HepG2 (cell line): ENCODE measurements around the gene PMM2. TPM values are rescaled to one million over a fixed set of nuclear protein-coding genes. Genes with fewer than 3 reads are reported as not detected.

Source experiments
- ASH2L ChIP-seq: fragments of 300-600, 200-600 bp; sonication (generic); IDR thresholded peaks from 2 replicates; pipeline ENCODE4 v1.7.0; 2017; ENCODE audit warnings: low read depth, mild to moderate bottlenecking, moderate library complexity, mixed read lengths, low read length; ENCODE audit not compliant: insufficient read length
- CHD4 ChIP-seq: fragments of 200-600 bp; sonication (generic); IDR thresholded peaks from 2 replicates; pipeline ENCODE4 v1.7.0; 2017; ENCODE audit warnings: mild to moderate bottlenecking, low read length, borderline replicate concordance
- GLI4 ChIP-seq: sonication (generic); formaldehyde crosslinking; IDR thresholded peaks from 2 replicates; pipeline ENCODE4 v1.5.1; 2020; ENCODE audit warnings: missing genetic modification reagents, mild to moderate bottlenecking, moderate library complexity, borderline replicate concordance
- HDAC6 ChIP-seq: fragments of 200-600 bp; sonication (generic); IDR thresholded peaks from 2 replicates; pipeline ENCODE4 v1.7.0; 2017; ENCODE audit warnings: mild to moderate bottlenecking, antibody characterized with exemption, low read length, low read depth
- HHEX ChIP-seq: IDR thresholded peaks from 2 replicates; pipeline ENCODE4 v1.6.1; 2016; ENCODE audit warnings: control low read depth
- MAFG ChIP-seq: sonication (generic); formaldehyde crosslinking; IDR thresholded peaks from 2 replicates; pipeline ENCODE4 v1.5.1; 2020; ENCODE audit warnings: mild to moderate bottlenecking, missing genetic modification reagents
- MAFK ChIP-seq, 2 experiments: IDR thresholded peaks in 1 of 2; conservative IDR thresholded peaks in 1 of 2; 2 replicates each; pipeline ENCODE4 v1.6.1; 2011; ENCODE audit warnings: improper control_type of control experiment in 2 of 2, low read length in 2 of 2
- MEF2D ChIP-seq: sonication (generic); formaldehyde crosslinking; IDR thresholded peaks from 2 replicates; pipeline ENCODE4 v1.5.1; 2020; ENCODE audit warnings: mild to moderate bottlenecking, missing genetic modification reagents
- NBN ChIP-seq: fragments of 450-650 bp; conservative IDR thresholded peaks from 2 replicates; pipeline ENCODE4 v1.6.1; 2017
- RAD21 ChIP-seq: fragments of 450-650 bp; formaldehyde crosslinking; IDR thresholded peaks from 2 replicates; pipeline ENCODE4 v1.5.0; 2020; ENCODE audit warnings: mild to moderate bottlenecking
- RBM39 ChIP-seq: fragments of 200-400 bp; formaldehyde crosslinking; IDR thresholded peaks from one replicate; pipeline ENCODE4 v1.6.1; 2018; ENCODE audit warnings: antibody characterized with exemption, mild to moderate bottlenecking, low read depth, low read length; ENCODE audit not compliant: poor library complexity, severe bottlenecking
- REPIN1 ChIP-seq: sonication (generic); formaldehyde crosslinking; IDR thresholded peaks from 2 replicates; pipeline ENCODE4 v1.8.0; 2022; ENCODE audit warnings: missing genetic modification reagents, low read depth, mild to moderate bottlenecking, borderline replicate concordance
- SMAD1 ChIP-seq: sonication (generic); formaldehyde crosslinking; IDR thresholded peaks from 2 replicates; pipeline ENCODE4 v1.4.0; 2020; ENCODE audit warnings: missing genetic modification reagents, low read depth, mild to moderate bottlenecking, borderline replicate concordance
- SMAD9 ChIP-seq: sonication (generic); formaldehyde crosslinking; IDR thresholded peaks from 2 replicates; pipeline ENCODE4 v1.5.1; 2020; ENCODE audit warnings: mild to moderate bottlenecking, missing genetic modification reagents
- WIZ ChIP-seq: sonication (generic); formaldehyde crosslinking; IDR thresholded peaks from 2 replicates; pipeline ENCODE4 v1.5.1; 2020; ENCODE audit warnings: mild to moderate bottlenecking, missing genetic modification reagents
- XBP1 ChIP-seq: sonication (generic); formaldehyde crosslinking; IDR thresholded peaks from 2 replicates; pipeline ENCODE4 v1.5.0; 2020; ENCODE audit warnings: missing genetic modification reagents
- ZBTB38 ChIP-seq: sonication (generic); formaldehyde crosslinking; IDR thresholded peaks from 2 replicates; pipeline ENCODE4 v1.5.1; 2020; ENCODE audit warnings: mild to moderate bottlenecking, missing genetic modification reagents
- ZC3H4 ChIP-seq: sonication (generic); formaldehyde crosslinking; IDR thresholded peaks from 2 replicates; pipeline ENCODE4 v1.4.0; 2020; ENCODE audit warnings: missing genetic modification reagents, borderline replicate concordance
- ZFP41 ChIP-seq: sonication (generic); formaldehyde crosslinking; IDR thresholded peaks from 2 replicates; pipeline ENCODE4 v1.4.0; 2020; ENCODE audit warnings: mild to moderate bottlenecking, missing genetic modification reagents, borderline replicate concordance
- ZFY ChIP-seq: sonication (generic); formaldehyde crosslinking; IDR thresholded peaks from 2 replicates; pipeline ENCODE4 v1.4.0; 2020; ENCODE audit warnings: missing genetic modification reagents
- ZNF225 ChIP-seq: sonication (generic); formaldehyde crosslinking; IDR thresholded peaks from 2 replicates; pipeline ENCODE4 v1.4.0; 2020; ENCODE audit warnings: mild to moderate bottlenecking, missing genetic modification reagents
- ZNF232 ChIP-seq: sonication (generic); formaldehyde crosslinking; IDR thresholded peaks from 2 replicates; pipeline ENCODE4 v1.4.0; 2020; ENCODE audit warnings: missing genetic modification reagents, borderline replicate concordance
- ZNF468 ChIP-seq: sonication (generic); formaldehyde crosslinking; IDR thresholded peaks from 2 replicates; pipeline ENCODE4 v1.8.0; 2022; ENCODE audit warnings: mild to moderate bottlenecking, moderate library complexity, missing genetic modification reagents
- ZNF567 ChIP-seq: sonication (generic); formaldehyde crosslinking; IDR thresholded peaks from 2 replicates; pipeline ENCODE4 v1.8.1; 2023; ENCODE audit warnings: mild to moderate bottlenecking, missing genetic modification reagents, borderline replicate concordance
- ZNF749 ChIP-seq: sonication (generic); formaldehyde crosslinking; IDR thresholded peaks from 2 replicates; pipeline ENCODE4 v1.8.0; 2022; ENCODE audit warnings: mild to moderate bottlenecking, missing genetic modification reagents, moderate library complexity, borderline replicate concordance
- polyA plus RNA-seq, 8 experiments: library from polyadenylated mRNA; depleted of rRNA in 3 of 8; stranded (reverse) in 7 of 8; unstranded in 1 of 8; fragments of >200 nt; fragmentation: Illumina TruSeq in 4 of 8; extraction: Trizol in 4 of 8; gene quantifications; 2 replicates each; pipeline versions ENCODE4 v1.2.1 to v1.2.3, GENCODE V29; 2011 to 2016; ENCODE audit warnings: low read depth in 4 of 8, missing spikeins in 1 of 8, mixed read lengths in 1 of 8; ENCODE audit not compliant: insufficient read depth in 1 of 8
- total RNA-seq, 5 experiments: library from RNA; depleted of rRNA; stranded (reverse); fragments of >200 nt; fragmentation: Illumina TruSeq; extraction: Trizol; gene quantifications; 2 replicates each; pipeline ENCODE4 v1.2.3, GENCODE V29; 2016; ENCODE audit warnings: low read depth in 1 of 5
- TF ChIP-seq, protein P1 (sequence below): sonication (generic); formaldehyde crosslinking; IDR thresholded peaks from 2 replicates; pipeline ENCODE4 v1.5.0; 2020; ENCODE audit warnings: missing genetic modification reagents, mild to moderate bottlenecking, borderline replicate concordance
- TF ChIP-seq, protein P2 (sequence below): sonication (generic); formaldehyde crosslinking; IDR thresholded peaks from 2 replicates; pipeline ENCODE4 v1.4.0; 2020; ENCODE audit warnings: low read depth, mild to moderate bottlenecking, missing genetic modification reagents
- TF ChIP-seq, protein P3 (sequence below): sonication (generic); formaldehyde crosslinking; IDR thresholded peaks from 2 replicates; pipeline ENCODE4 v1.5.1; 2020; ENCODE audit warnings: mild to moderate bottlenecking, missing genetic modification reagents, borderline replicate concordance
- TF ChIP-seq, protein P4 (sequence below): IDR thresholded peaks from 2 replicates; pipeline ENCODE4 v1.6.1; 2016

PMM2 gene
- total and polyA plus RNA-seq, 2 of the 13 experiments (the other 11 are each of a cell fraction or from before 2014, with no cell fraction given): 52.2 to 93.7 TPM

DNA sequence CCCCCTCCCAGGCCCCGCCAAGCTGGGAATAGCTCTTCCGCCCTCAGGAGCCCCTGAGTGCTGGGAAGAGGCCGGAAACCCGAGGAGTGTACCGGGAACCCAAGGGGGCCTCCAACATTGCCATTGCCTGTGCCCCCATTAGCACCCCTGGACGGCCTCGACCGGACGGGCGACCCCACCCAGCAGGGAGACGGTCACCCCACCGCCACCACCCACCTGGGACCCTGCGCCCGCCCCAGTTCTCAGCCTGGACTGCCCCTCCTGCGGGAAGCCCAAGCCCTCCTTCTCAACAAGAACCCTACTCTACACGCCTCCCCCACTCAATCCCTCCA, 69.2 kb downstream of the PMM2 start (continued):
- TF ChIP-seq ZFP41 (no peak), GLI4 (CRISPR knock-in tag) (no peak), SMAD1 (no peak), REPIN1 (CRISPR knock-in tag) (no peak), ZNF749 (CRISPR knock-in tag) (no peak), RAD21 (CRISPR knock-in tag) (no peak), HHEX (no peak), HDAC6 (no peak), ZFY (CRISPR knock-in tag) (no peak), ZNF232 (CRISPR knock-in tag) (no peak), NBN (no peak), ZC3H4 (CRISPR knock-in tag) (no peak), ZBTB38 (CRISPR knock-in tag) (no peak), MEF2D (CRISPR knock-in tag) (no peak), XBP1 (no peak), ZNF468 (CRISPR knock-in tag) (no peak), ZNF225 (CRISPR knock-in tag) (no peak), MAFK (conservative IDR thresholded peaks at IDR 0.05 in 1 of 2, IDR thresholded peaks at IDR 0.05 in 1 of 2; ENCODE audit: low read length in 2 of 2) (no peak), ZNF567 (no peak), SMAD9 (CRISPR knock-in tag) (no peak), ASH2L (peak; percentile 1), CHD4 (no peak), MAFG (no peak), WIZ (CRISPR knock-in tag) (0 out of 2 replicates have a peak, but pooled peaks have one; percentile 23), RBM39 (no peak)
- TF ChIP-seq, protein P1, sequence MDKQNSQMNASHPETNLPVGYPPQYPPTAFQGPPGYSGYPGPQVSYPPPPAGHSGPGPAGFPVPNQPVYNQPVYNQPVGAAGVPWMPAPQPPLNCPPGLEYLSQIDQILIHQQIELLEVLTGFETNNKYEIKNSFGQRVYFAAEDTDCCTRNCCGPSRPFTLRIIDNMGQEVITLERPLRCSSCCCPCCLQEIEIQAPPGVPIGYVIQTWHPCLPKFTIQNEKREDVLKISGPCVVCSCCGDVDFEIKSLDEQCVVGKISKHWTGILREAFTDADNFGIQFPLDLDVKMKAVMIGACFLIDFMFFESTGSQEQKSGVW (CRISPR knock-in tag): no peak
- TF ChIP-seq, protein P2, sequence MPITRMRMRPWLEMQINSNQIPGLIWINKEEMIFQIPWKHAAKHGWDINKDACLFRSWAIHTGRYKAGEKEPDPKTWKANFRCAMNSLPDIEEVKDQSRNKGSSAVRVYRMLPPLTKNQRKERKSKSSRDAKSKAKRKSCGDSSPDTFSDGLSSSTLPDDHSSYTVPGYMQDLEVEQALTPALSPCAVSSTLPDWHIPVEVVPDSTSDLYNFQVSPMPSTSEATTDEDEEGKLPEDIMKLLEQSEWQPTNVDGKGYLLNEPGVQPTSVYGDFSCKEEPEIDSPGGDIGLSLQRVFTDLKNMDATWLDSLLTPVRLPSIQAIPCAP (CRISPR knock-in tag): no peak
- TF ChIP-seq, protein P3, sequence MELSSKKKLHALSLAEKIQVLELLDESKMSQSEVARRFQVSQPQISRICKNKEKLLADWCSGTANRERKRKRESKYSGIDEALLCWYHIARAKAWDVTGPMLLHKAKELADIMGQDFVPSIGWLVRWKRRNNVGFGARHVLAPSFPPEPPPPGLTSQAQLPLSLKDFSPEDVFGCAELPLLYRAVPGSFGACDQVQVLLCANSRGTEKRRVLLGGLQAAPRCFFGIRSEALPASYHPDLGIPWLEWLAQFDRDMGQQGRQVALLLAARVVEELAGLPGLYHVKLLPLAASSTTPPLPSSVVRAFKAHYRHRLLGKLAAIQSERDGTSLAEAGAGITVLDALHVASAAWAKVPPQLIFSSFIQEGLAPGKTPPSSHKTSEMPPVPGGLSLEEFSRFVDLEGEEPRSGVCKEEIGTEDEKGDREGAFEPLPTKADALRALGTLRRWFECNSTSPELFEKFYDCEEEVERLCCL (CRISPR knock-in tag): no peak
- TF ChIP-seq, protein P4, sequence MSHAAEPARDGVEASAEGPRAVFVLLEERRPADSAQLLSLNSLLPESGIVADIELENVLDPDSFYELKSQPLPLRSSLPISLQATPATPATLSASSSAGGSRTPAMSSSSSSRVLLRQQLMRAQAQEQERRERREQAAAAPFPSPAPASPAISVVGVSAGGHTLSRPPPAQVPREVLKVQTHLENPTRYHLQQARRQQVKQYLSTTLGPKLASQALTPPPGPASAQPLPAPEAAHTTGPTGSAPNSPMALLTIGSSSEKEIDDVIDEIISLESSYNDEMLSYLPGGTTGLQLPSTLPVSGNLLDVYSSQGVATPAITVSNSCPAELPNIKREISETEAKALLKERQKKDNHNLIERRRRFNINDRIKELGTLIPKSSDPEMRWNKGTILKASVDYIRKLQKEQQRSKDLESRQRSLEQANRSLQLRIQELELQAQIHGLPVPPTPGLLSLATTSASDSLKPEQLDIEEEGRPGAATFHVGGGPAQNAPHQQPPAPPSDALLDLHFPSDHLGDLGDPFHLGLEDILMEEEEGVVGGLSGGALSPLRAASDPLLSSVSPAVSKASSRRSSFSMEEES: no peak
